Hepatocyte (in vitro differentiated cells): Measurements from ENCODE around the gene HLA-DMA. TPM values are rescaled to one million over a fixed set of nuclear protein-coding genes. Genes with fewer than 3 reads are reported as not detected.

Experiments
- DNase-seq: peaks from one replicate; pipeline ENCODE4 v3.0.0-alpha.2; 2016; ENCODE audit warnings: low spot score
- H2AFZ ChIP-seq: fragments of 200-600 bp; sonication (generic); 2 replicates; pipeline ENCODE4 v1.6.0; 2016; ENCODE audit warnings: antibody characterized with exemption, mild to moderate bottlenecking
- H3K27ac ChIP-seq: fragments of 200-600 bp; sonication (generic); 2 replicates; pipeline ENCODE4 v1.5.1; 2016; ENCODE audit warnings: mild to moderate bottlenecking
- H3K27me3 ChIP-seq: fragments of 200-600 bp; sonication (generic); 2 replicates; pipeline ENCODE4 v1.6.1; 2016
- H3K36me3 ChIP-seq: fragments of 200-600 bp; sonication (generic); replicated peaks from 2 replicates; pipeline ENCODE4 v1.5.1; 2016; ENCODE audit warnings: low read depth; ENCODE audit not compliant: insufficient read depth
- H3K4me1 ChIP-seq: fragments of 200-600 bp; sonication (generic); 2 replicates; pipeline ENCODE4 v1.5.1; 2016; ENCODE audit warnings: mild to moderate bottlenecking, moderate library complexity; ENCODE audit not compliant: insufficient read depth
- H3K4me2 ChIP-seq: fragments of 200-600 bp; sonication (generic); 2 replicates; pipeline ENCODE4 v1.6.0; 2016
- H3K4me3 ChIP-seq: fragments of 200-600 bp; sonication (generic); 2 replicates; pipeline ENCODE4 v1.5.1; 2016; ENCODE audit warnings: mild to moderate bottlenecking
- H3K79me2 ChIP-seq: fragments of 200-600 bp; sonication (generic); 2 replicates; pipeline ENCODE4 v1.6.0; 2017; ENCODE audit warnings: mild to moderate bottlenecking
- H3K9me2 ChIP-seq: fragments of 200-600 bp; sonication (generic); replicated peaks from 2 replicates; pipeline ENCODE4 v1.6.0; 2017; ENCODE audit warnings: mild to moderate bottlenecking; ENCODE audit not compliant: insufficient read depth
- H3K9me3 ChIP-seq: fragments of 200-600 bp; sonication (generic); 2 replicates; pipeline ENCODE4 v1.5.1; 2016; ENCODE audit warnings: low read depth, mild to moderate bottlenecking
- H4K20me1 ChIP-seq: fragments of 200-600 bp; sonication (generic); 2 replicates; pipeline ENCODE4 v1.6.0; 2016; ENCODE audit warnings: mild to moderate bottlenecking; ENCODE audit not compliant: insufficient read depth, poor library complexity, severe bottlenecking
- EZH2 ChIP-seq: fragments of 200-600 bp; sonication (generic); IDR thresholded peaks from 2 replicates; pipeline ENCODE4 v1.6.1; 2016; ENCODE audit warnings: antibody characterized with exemption, mild to moderate bottlenecking, borderline replicate concordance
- EZH2phosphoT487 ChIP-seq: fragments of 200-600 bp; sonication (generic); IDR thresholded peaks from one replicate; pipeline ENCODE4 v1.6.1; 2018; ENCODE audit warnings: antibody characterized with exemption, mild to moderate bottlenecking, low read depth, moderate library complexity; ENCODE audit not compliant: unreplicated experiment, severe bottlenecking
- WGBS: methylation state at CpG from one replicate; pipeline ENCODE4 v1.1.6; 2016; ENCODE audit warnings: low lambda C conversion rate; ENCODE audit errors: missing lambda C conversion rate; 5-methylcytosine and 5-hydroxymethylcytosine counted together
- polyA plus RNA-seq: library from polyadenylated mRNA; unstranded; fragments of >200 nt; fragmentation: Nextera tagmentation; extraction: Ambion mirVana; gene quantifications from 2 replicates; pipeline ENCODE4 v1.2.1, GENCODE V29; 2016
- total RNA-seq: library from RNA; depleted of rRNA; stranded (reverse); fragments of >200 nt; gene quantifications from 2 replicates; pipeline ENCODE4 v1.2.3, GENCODE V29; 2014
- TF ChIP-seq, protein P1 (sequence below): fragments of 200-600 bp; sonication (generic); IDR thresholded peaks from 2 replicates; pipeline ENCODE4 v1.5.1; 2016; ENCODE audit warnings: antibody characterized with exemption, mild to moderate bottlenecking; ENCODE audit not compliant: poor library complexity

Gene HLA-DMA
- total and polyA plus RNA-seq, 2 experiments from 2014 or later, result 4.7 to 9.5 TPM

DNA sequence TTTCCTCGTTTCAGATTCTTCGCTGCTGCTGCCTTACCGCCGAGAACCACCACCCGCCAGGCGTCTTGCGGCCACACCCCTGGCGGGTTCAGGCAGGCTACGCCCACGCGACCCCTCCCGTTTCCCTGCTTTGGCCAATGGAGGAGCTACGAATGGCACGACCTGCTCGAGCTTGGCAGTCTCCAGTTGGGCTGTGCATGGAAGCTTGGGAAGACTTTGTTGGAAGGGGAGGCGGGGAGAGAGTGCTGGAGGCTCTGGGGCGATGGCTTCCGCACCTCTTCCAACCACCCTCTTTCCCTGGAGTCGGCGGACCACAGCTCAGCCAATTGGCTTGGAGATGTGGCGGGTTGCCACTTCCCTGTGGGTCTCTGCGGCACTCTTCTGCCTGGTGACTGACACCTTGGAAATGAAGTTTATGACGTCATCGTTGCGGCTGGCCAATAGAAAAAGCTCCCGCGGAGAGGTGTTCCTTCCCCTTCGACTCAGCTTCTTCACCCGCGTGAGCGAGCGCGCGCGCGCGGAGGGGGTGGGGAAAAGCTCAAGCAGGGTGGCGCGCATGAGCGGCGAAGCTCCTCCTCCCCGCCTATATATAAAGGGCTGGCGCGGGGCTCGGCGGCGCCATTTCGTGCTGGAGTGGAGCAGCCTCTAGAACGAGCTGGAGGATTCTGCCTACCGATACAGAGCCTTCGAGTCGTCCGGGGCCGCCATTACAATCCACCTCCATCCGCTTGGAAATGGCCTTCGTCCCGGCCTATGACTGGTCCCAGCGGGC lies 18.9 kb upstream of the HLA-DMA start:
- under 1% methylated on average over 56 of the region's 58 CpGs for WGBS
- TF ChIP-seq, protein P1, sequence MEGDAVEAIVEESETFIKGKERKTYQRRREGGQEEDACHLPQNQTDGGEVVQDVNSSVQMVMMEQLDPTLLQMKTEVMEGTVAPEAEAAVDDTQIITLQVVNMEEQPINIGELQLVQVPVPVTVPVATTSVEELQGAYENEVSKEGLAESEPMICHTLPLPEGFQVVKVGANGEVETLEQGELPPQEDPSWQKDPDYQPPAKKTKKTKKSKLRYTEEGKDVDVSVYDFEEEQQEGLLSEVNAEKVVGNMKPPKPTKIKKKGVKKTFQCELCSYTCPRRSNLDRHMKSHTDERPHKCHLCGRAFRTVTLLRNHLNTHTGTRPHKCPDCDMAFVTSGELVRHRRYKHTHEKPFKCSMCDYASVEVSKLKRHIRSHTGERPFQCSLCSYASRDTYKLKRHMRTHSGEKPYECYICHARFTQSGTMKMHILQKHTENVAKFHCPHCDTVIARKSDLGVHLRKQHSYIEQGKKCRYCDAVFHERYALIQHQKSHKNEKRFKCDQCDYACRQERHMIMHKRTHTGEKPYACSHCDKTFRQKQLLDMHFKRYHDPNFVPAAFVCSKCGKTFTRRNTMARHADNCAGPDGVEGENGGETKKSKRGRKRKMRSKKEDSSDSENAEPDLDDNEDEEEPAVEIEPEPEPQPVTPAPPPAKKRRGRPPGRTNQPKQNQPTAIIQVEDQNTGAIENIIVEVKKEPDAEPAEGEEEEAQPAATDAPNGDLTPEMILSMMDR, result no peak
- TF ChIP-seq EZH2 (no peak), EZH2phosphoT487 (no peak)
- Histone ChIP-seq H3K4me3 (peak overlapping the region; percentile 44), H3K4me2 (peak overlapping the region; percentile 92), H3K79me2 (peaks cover 74% of the 10 kb centered on the region), H4K20me1 (peaks cover 47% of the 10 kb centered on the region), H3K36me3 (no peaks in the 10 kb centered on the region), H3K9me3 (no peaks in the 10 kb centered on the region), H3K4me1 (peaks cover 22% of the 10 kb centered on the region), H3K9me2 (no peaks in the 10 kb centered on the region), H2AFZ (no peak overlapping the region), H3K27me3 (no peaks in the 10 kb centered on the region), H3K27ac (peak overlapping the region; percentile 100)
- peak; percentile 99 for DNase-seq

DNA sequence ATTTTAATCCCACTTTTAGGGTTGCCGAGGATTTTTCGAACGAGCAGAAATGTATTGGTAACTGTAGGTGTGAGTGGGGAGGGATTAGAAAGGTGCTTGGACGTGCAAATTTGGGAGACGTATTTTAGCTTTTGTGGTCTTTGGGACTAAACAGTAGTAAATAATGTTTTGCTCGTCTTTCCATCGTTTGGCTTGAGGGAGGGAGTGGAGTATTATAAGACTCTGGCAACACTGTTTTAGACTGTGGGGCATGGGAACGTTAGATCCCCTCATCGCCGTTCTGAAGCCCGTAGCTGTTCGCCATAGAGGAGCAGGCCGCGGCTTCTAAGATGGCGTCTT lies 18.3 kb upstream of the HLA-DMA start:
- Histone ChIP-seq H3K9me3 (no peaks in the 10 kb centered on the region), H3K4me2 (peak overlapping the region; percentile 89), H3K27ac (peak overlapping the region; percentile 100), H3K9me2 (no peaks in the 10 kb centered on the region), H3K4me3 (peak overlapping the region; percentile 69), H3K36me3 (no peaks in the 10 kb centered on the region), H4K20me1 (peaks cover 45% of the 10 kb centered on the region), H3K27me3 (no peaks in the 10 kb centered on the region), H2AFZ (no peak overlapping the region), H3K79me2 (peaks cover 74% of the 10 kb centered on the region), H3K4me1 (peaks cover 21% of the 10 kb centered on the region)
- under 1% methylated on average over 15 of the region's 15 CpGs for WGBS
- no peak for TF ChIP-seq EZH2phosphoT487
- TF ChIP-seq, protein P1, result no peak
- TF ChIP-seq EZH2, result no peak
- DNase-seq, result no peak

DNA sequence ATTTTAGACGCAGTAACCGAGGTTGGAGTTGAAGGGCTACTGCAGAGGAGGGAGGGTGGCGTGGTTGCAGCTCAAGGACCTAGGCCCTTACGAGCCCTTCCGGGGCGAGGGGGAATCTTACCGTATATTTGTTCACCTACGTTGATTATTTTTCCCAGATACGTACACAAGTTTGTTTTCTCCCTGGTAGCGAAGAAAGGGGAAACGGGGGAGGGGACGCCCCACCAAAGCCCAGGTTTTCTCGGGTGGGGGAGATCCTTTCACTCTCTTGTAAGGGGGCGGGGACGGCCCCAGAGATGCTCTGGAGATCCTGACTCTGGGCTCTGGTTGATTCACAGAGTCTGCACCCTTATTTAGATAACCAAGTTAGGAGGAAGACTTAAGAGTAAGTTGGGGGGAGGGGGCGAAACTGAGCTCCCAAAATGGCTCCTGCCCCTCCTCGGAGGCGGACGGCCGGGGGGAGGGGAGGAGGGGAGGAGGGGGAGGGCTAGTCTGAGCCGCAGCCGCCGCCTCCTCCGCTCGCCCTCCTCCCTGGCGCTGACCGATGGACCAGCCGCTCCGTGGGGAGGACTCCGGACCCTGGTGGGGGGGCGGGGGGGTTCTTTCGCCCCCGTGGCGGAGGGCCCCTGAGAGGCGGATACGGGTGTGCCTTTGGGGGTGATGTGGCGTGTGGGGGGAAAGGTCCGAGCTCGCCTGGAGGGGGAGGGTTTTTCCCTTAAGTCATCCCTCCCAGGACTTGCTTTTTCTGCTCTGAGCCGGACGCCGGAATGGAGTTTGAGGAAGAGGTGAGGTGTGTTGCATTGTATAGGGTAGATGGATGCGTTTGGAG lies 17.7 kb upstream of the HLA-DMA start:
- Histone ChIP-seq H3K4me3 (peak overlapping the region; percentile 69), H3K79me2 (peaks cover 74% of the 10 kb centered on the region), H3K9me2 (no peaks in the 10 kb centered on the region), H3K36me3 (no peaks in the 10 kb centered on the region), H4K20me1 (peaks cover 39% of the 10 kb centered on the region), H3K4me2 (peak overlapping the region; percentile 89), H3K27ac (peak overlapping the region; percentile 100), H3K27me3 (no peaks in the 10 kb centered on the region), H3K9me3 (no peaks in the 10 kb centered on the region), H2AFZ (no peak overlapping the region), H3K4me1 (peaks cover 21% of the 10 kb centered on the region)
- no peak for TF ChIP-seq EZH2phosphoT487
- TF ChIP-seq EZH2, result no peak
- TF ChIP-seq, protein P1, result no peak
- 0% methylated on average over 22 of the region's 43 CpGs for WGBS
- DNase-seq, result peak; percentile 95
